ENCODE measurements around the gene COPB2. TPM values are rescaled to one million over a fixed set of nuclear protein-coding genes. Genes with fewer than 3 reads are reported as not detected.
A peak's percentile ranks its signal among the peaks of the same experiment; 100 is the strongest.
"Not testable (repeated sequence)": the region's sequence is repeated elsewhere in the genome, so short reads cannot be mapped to it uniquely, and the experiment has no call there.

The COPB2 gene
- total RNA-seq, 1 donor, result 164 TPM

DNA sequence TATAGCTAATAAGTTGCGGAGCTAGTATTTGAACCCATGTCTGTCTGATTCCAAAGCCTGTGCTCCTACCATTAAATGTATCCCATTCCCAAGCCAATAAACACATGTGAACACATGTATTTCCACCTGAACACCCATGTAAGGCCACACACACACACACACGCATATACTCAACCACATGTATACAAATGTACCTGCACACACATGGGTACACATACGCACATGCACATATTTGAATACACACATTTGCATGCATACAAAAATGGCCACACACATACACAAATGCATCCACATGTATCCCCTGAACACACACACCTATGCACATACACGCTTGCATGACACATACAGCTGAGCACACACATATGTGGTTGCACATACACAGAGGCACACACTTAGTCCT is 51.0 kb downstream of the COPB2 start:
- no peak overlapping the region for H3K27ac ChIP-seq (ENCODE audit: low read depth, low read length)
- H3K4me3 ChIP-seq (ENCODE audit: insufficient read depth, low read length), result no peak overlapping the region
- H4K20me1 ChIP-seq (ENCODE audit: insufficient read depth, low read length), result no peaks in the 10 kb centered on the region
- no peak overlapping the region for H2AFZ ChIP-seq (ENCODE audit: low read length)
- no peaks in the 10 kb centered on the region for H3K27me3 ChIP-seq (ENCODE audit: insufficient read depth, low read length)
- H3K4me2 ChIP-seq (ENCODE audit: insufficient read depth, low read length), result no peak overlapping the region
- no peaks in the 10 kb centered on the region for H3K79me2 ChIP-seq (ENCODE audit: insufficient read depth, low read length)
- TF ChIP-seq CTCF (IDR thresholded peaks at IDR 0.05; ENCODE audit: extremely low read depth, low read depth, low read length), result no peak
- H3K4me1 ChIP-seq (ENCODE audit: insufficient read depth, low read length), result peaks cover 9% of the 10 kb centered on the region
- H3K36me3 ChIP-seq (ENCODE audit: insufficient read depth, low read length), result no peaks in the 10 kb centered on the region
- no peaks in the 10 kb centered on the region for H3K9me3 ChIP-seq (ENCODE audit: low read depth, low read length)
- DNase-seq (ENCODE audit: insufficient read length, low spot score, missing footprints), result no peak

- not testable (repeated sequence) for H3K79me2 ChIP-seq (ENCODE audit: insufficient read depth, low read length); H4K20me1 ChIP-seq (ENCODE audit: insufficient read depth, low read length); H2AFZ ChIP-seq (ENCODE audit: low read length); H3K9me3 ChIP-seq (ENCODE audit: low read depth, low read length); H3K4me2 ChIP-seq (ENCODE audit: insufficient read depth, low read length); H3K4me3 ChIP-seq (ENCODE audit: insufficient read depth, low read length); DNase-seq (ENCODE audit: insufficient read length, low spot score, missing footprints); H3K4me1 ChIP-seq (ENCODE audit: insufficient read depth, low read length); H3K36me3 ChIP-seq (ENCODE audit: insufficient read depth, low read length); H3K27ac ChIP-seq (ENCODE audit: low read depth, low read length)
- peaks cover 23% of the 10 kb centered on the region for H3K27me3 ChIP-seq (ENCODE audit: insufficient read depth, low read length)
Observed at GRCh38 chr3:139334675-139335074, 54.8 kb downstream of the COPB2 start.

GRCh38 chr3:139332092-139332491 is 57.4 kb downstream of the COPB2 start:
- no peak for TF ChIP-seq CTCF (IDR thresholded peaks at IDR 0.05; ENCODE audit: extremely low read depth, low read depth, low read length)
- peaks cover 25% of the 10 kb centered on the region for H3K27me3 ChIP-seq (ENCODE audit: insufficient read depth, low read length)

GRCh38 chr3:139329364-139329850 is 60.0 kb downstream of the COPB2 start:
- Histone ChIP-seq H3K27ac (ENCODE audit: low read depth, low read length) (no peak overlapping the region), H3K79me2 (ENCODE audit: insufficient read depth, low read length) (no peaks in the 10 kb centered on the region), H3K4me3 (ENCODE audit: insufficient read depth, low read length) (peak overlapping the region; percentile 30), H3K36me3 (ENCODE audit: insufficient read depth, low read length) (no peaks in the 10 kb centered on the region), H3K27me3 (ENCODE audit: insufficient read depth, low read length) (peaks cover 25% of the 10 kb centered on the region), H3K4me1 (ENCODE audit: insufficient read depth, low read length) (peaks cover 2% of the 10 kb centered on the region), H4K20me1 (ENCODE audit: insufficient read depth, low read length) (no peaks in the 10 kb centered on the region), H2AFZ (ENCODE audit: low read length) (peak overlapping the region; percentile 65), H3K4me2 (ENCODE audit: insufficient read depth, low read length) (peak overlapping the region; percentile 69), H3K9me3 (ENCODE audit: low read depth, low read length) (no peaks in the 10 kb centered on the region)
- peak; percentile 97 for DNase-seq (ENCODE audit: insufficient read length, low spot score, missing footprints)
- TF ChIP-seq CTCF (IDR thresholded peaks at IDR 0.05; ENCODE audit: extremely low read depth, low read depth, low read length), result peak; percentile 98

More at GRCh38 chr3:139332092-139332491, 57.4 kb downstream of the COPB2 start:
- DNase-seq (ENCODE audit: insufficient read length, low spot score, missing footprints), result no peak
- Histone ChIP-seq H3K4me2 (ENCODE audit: insufficient read depth, low read length) (no peak overlapping the region), H3K79me2 (ENCODE audit: insufficient read depth, low read length) (no peaks in the 10 kb centered on the region), H3K27ac (ENCODE audit: low read depth, low read length) (no peak overlapping the region), H4K20me1 (ENCODE audit: insufficient read depth, low read length) (no peaks in the 10 kb centered on the region), H3K4me3 (ENCODE audit: insufficient read depth, low read length) (no peak overlapping the region), H3K36me3 (ENCODE audit: insufficient read depth, low read length) (no peaks in the 10 kb centered on the region), H3K9me3 (ENCODE audit: low read depth, low read length) (no peaks in the 10 kb centered on the region), H2AFZ (ENCODE audit: low read length) (no peak overlapping the region), H3K4me1 (ENCODE audit: insufficient read depth, low read length) (peaks cover 2% of the 10 kb centered on the region)
